HPDE6-E6E7 (cell line): ENCODE results near the gene MRGPRX4.

ENCODE experiments used
- DNase-seq: peaks from one replicate; pipeline ENCODE4 v3.0.0; 2011; ENCODE audit warnings: missing footprints; ENCODE audit errors: extremely low spot score

MRGPRX4 gene

GRCh38 chr11:18209058-18209457 is 36.4 kb downstream of the MRGPRX4 start:
- no peak for DNase-seq

GRCh38 chr11:18221274-18221876 is 48.7 kb downstream of the MRGPRX4 start:
- no peak for DNase-seq

GRCh38 chr11:18222814-18223421 is 50.3 kb downstream of the MRGPRX4 start:
- no peak for DNase-seq
